HUES6 (cell line): ENCODE measurements around the gene CEP41.

Experiments
- H3K27ac ChIP-seq: 2 replicates; pipeline ENCODE4 v1.7.0; 2013; ENCODE audit warnings: low read depth, mild to moderate bottlenecking, low read length, inconsistent platforms
- H3K27me3 ChIP-seq: 2 replicates; pipeline ENCODE4 v1.6.1; 2013; ENCODE audit warnings: low read length; ENCODE audit not compliant: control insufficient read depth, insufficient read depth
- H3K36me3 ChIP-seq: 2 replicates; pipeline ENCODE4 v1.6.1; 2013; ENCODE audit warnings: low read length; ENCODE audit not compliant: control insufficient read depth, insufficient read depth
- H3K4me1 ChIP-seq: 2 replicates; pipeline ENCODE4 v1.6.1; 2013; ENCODE audit warnings: low read length; ENCODE audit not compliant: control insufficient read depth, insufficient read depth
- H3K4me3 ChIP-seq: 2 replicates; pipeline ENCODE4 v1.5.1; 2013; ENCODE audit warnings: low read depth, low read length
- H3K9ac ChIP-seq: one replicate; pipeline ENCODE4 v1.6.1; 2013; ENCODE audit warnings: mild to moderate bottlenecking, low read length
- H3K9me3 ChIP-seq: 2 replicates; pipeline ENCODE4 v1.6.1; 2013; ENCODE audit warnings: low read depth, low read length; ENCODE audit not compliant: control insufficient read depth, insufficient read depth

CEP41 gene

GRCh38 chr7:130418306-130418705 is 22.5 kb downstream of the CEP41 start:
- H3K9me3 ChIP-seq: no peaks in the 10 kb centered on the region
- no peak overlapping the region for H3K27ac ChIP-seq
- H3K27me3 ChIP-seq: no peaks in the 10 kb centered on the region
- H3K9ac ChIP-seq: no peak overlapping the region
- H3K36me3 ChIP-seq: no peaks in the 10 kb centered on the region
- peaks cover 4% of the 10 kb centered on the region for H3K4me1 ChIP-seq
- no peak overlapping the region for H3K4me3 ChIP-seq

DNA sequence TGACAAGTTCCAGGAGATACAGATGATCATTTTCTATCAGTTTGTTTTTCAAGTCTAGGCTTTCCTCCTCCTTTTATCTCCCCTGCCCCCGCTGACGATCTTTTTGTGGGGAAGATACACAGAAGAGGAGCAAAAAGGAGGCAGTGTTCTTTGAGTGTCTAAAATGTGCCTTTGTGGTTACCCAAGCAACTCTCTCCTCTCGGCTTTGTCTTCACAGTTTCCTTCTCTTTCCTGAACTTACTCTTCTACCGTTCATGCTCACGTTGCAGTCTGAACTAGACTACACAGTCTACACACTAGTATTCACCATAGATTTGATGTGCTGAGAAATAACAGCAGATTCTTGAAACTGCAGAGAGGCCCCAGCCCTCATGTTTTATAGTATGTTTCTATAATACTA is 23.6 kb downstream of the CEP41 start:
- peaks cover 4% of the 10 kb centered on the region for H3K4me1 ChIP-seq
- H3K4me3 ChIP-seq: no peak overlapping the region
- no peaks in the 10 kb centered on the region for H3K36me3 ChIP-seq
- H3K9me3 ChIP-seq: no peaks in the 10 kb centered on the region
- no peak overlapping the region for H3K27ac ChIP-seq
- no peak overlapping the region for H3K9ac ChIP-seq
- no peaks in the 10 kb centered on the region for H3K27me3 ChIP-seq

DNA sequence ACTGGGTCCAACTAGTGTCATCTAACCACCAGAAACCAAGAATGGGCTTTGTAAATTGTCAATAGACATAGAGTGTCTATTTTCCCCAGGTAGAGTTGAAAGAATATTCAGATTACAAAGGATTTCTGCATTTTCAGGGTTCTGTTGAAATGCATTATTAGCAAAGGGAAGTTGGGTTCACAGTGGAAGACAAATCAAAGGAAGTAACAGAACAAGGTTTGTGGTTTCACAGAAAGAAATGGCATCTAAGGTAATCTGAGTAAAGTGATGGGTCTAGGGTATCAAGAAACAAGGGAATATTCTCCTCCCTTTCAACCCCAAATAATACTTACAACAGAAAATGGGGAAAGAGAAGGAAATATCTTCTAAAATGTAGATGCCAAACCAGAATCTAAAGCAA is 25.8 kb downstream of the CEP41 start:
- Histone ChIP-seq H3K36me3 (no peaks in the 10 kb centered on the region), H3K9ac (no peak overlapping the region), H3K4me3 (no peak overlapping the region), H3K27me3 (no peaks in the 10 kb centered on the region), H3K4me1 (peaks cover 4% of the 10 kb centered on the region), H3K9me3 (no peaks in the 10 kb centered on the region), H3K27ac (no peak overlapping the region)

- Histone ChIP-seq H3K27me3 (no peaks in the 10 kb centered on the region), H3K4me3 (no peak overlapping the region), H3K36me3 (no peaks in the 10 kb centered on the region), H3K4me1 (no peaks in the 10 kb centered on the region), H3K9me3 (no peaks in the 10 kb centered on the region), H3K27ac (no peak overlapping the region), H3K9ac (no peak overlapping the region)
Measured at GRCh38 chr7:130413201-130413600, 27.6 kb downstream of the CEP41 start.

DNA sequence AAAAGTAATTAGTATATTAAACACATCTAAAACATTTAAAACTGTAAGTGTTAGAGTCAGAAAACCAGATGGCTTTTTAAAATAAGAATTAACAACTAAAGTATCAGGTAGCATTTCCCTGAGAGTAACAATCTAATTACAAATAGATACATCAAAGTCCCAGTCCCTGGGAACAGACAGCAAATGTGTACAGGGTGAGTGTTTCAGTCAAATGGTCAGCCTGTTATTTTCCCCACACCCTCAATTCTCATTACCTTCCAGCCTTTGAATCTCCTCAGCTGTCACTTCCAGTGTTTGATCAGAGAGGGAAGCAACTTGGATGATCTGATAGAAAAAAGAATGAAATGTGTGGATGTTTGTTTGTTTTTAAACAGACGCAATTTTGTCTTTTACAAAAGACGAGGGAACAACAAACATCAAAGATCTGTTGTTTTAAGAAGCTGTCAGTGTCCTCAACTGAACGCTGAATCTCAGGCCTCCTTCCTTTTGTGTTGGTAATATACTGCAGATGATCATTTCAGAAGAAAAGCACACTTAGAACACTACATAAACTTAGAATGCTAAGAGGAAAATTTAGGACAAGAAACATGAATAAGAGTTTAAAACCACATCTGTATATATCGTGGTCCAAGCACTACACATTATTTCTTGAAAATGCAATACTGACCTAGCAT is 29.8 kb downstream of the CEP41 start:
- no peak overlapping the region for H3K27ac ChIP-seq
- no peak overlapping the region for H3K9ac ChIP-seq
- H3K4me3 ChIP-seq: no peak overlapping the region

DNA sequence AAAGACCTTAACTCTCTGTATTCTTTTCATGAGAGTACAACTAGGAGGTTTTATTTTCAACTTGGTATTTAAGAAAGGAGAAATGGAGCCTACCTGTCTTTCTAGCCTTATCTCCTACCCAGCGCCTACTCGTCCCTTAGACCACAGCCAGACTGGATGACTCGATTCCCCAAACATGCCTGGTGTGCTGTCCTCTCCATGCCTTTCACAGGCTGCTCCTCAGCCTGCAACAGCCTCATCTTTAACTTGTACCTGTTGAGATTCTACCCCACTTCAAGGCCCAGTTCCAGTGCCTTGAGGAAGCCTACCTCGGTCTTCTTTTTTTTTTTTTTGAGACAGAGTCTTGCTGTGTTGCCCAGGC is 31.1 kb downstream of the CEP41 start:
- Histone ChIP-seq H3K27ac (no peak overlapping the region), H3K4me3 (no peak overlapping the region), H3K36me3 (no peaks in the 10 kb centered on the region), H3K9me3 (no peaks in the 10 kb centered on the region), H3K4me1 (no peaks in the 10 kb centered on the region), H3K9ac (no peak overlapping the region), H3K27me3 (no peaks in the 10 kb centered on the region)

More for the DNA sequence above, 29.8 kb downstream of the CEP41 start:
- H3K4me1 ChIP-seq: no peaks in the 10 kb centered on the region
- no peaks in the 10 kb centered on the region for H3K27me3 ChIP-seq
- H3K36me3 ChIP-seq: no peaks in the 10 kb centered on the region
- no peaks in the 10 kb centered on the region for H3K9me3 ChIP-seq

DNA sequence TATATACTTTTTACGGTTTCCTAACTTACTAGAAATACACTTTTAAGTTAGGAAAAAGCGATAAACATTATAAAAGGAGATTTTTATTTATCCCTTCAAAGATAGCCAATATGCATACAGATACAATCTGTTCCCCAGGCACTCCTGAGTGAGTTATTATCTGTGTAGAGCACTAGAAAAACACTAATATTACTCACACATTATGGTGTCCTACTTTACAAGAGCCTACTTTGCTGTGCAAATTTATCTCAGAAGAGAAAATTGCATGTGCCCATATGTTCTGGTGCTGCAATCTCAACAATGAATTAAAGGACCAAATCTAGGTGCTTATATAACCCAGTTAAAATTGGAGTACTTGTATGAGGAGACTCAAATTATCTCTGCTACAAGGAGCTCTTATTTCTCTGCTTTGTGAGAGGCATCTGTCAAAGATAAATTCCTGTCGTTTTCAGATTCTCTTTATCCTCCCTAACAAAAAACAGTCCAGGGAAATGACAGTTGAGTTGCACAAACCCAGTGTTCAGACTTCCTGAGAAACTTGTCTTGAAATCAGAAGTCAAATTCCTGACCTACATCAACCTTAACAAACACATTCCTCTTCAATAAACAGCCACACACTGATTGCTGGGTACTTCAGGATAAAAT is 31.6 kb downstream of the CEP41 start:
- no peaks in the 10 kb centered on the region for H3K27me3 ChIP-seq
- H3K4me3 ChIP-seq: no peak overlapping the region
- H3K9me3 ChIP-seq: no peaks in the 10 kb centered on the region
- H3K9ac ChIP-seq: no peak overlapping the region
- H3K36me3 ChIP-seq: no peaks in the 10 kb centered on the region
- no peak overlapping the region for H3K27ac ChIP-seq
- H3K4me1 ChIP-seq: no peaks in the 10 kb centered on the region

GRCh38 chr7:130405003-130405402 is 35.8 kb downstream of the CEP41 start:
- Histone ChIP-seq H3K4me1 (no peaks in the 10 kb centered on the region), H3K36me3 (no peaks in the 10 kb centered on the region), H3K9me3 (no peaks in the 10 kb centered on the region), H3K27me3 (no peaks in the 10 kb centered on the region), H3K27ac (no peak overlapping the region), H3K9ac (no peak overlapping the region), H3K4me3 (no peak overlapping the region)

DNA sequence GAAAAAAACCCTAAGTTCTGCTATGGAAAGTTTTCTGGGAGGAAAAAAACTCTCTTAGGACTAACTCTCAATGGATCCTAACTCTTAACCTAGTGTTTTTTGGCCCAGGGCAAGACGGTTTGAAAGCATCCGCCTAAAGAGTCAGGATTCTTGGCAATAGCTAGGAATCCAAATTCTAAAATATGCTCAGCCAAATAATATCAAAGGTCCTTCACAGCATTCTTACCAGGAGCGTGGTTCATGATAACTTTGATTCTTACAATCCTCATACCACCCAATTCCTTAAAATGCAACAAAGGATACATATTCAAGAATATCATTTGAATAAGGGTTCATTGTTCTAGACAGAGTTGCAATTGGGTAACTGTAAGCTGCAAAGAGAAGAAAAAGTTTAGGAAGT is 39.2 kb downstream of the CEP41 start:
- Histone ChIP-seq H3K4me1 (no peaks in the 10 kb centered on the region), H3K9me3 (no peaks in the 10 kb centered on the region), H3K27me3 (no peaks in the 10 kb centered on the region), H3K4me3 (no peak overlapping the region), H3K27ac (no peak overlapping the region), H3K36me3 (no peaks in the 10 kb centered on the region), H3K9ac (no peak overlapping the region)

- H3K4me1 ChIP-seq: no peaks in the 10 kb centered on the region
- H3K9me3 ChIP-seq: no peaks in the 10 kb centered on the region
- H3K9ac ChIP-seq: no peak overlapping the region
- no peak overlapping the region for H3K27ac ChIP-seq
- H3K4me3 ChIP-seq: no peak overlapping the region
- H3K36me3 ChIP-seq: no peaks in the 10 kb centered on the region
- no peaks in the 10 kb centered on the region for H3K27me3 ChIP-seq
Measured at GRCh38 chr7:130401101-130401500, 39.7 kb downstream of the CEP41 start.

DNA sequence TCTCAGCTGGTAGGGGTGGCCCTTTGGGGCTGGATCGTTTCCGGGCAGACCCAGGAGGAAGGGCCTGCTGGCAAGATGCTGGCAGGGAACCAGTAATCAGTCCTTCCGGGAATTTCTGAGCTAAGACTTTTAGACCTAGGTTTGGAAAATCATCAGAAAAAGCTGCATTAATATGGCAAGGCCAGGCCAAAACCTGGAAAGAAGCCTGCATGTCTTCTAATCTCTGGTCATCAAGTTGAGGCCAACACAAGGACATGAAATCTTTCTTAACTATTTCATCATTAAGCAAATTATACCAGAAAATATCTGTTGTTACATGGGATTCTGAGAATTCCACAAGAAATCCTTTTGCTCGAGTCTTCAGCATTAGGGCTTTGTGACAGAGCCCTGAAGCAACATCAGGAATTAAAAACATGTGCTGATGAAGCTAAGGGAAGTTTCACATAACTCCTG is 40.7 kb downstream of the CEP41 start:
- H3K9ac ChIP-seq: no peak overlapping the region
- H3K36me3 ChIP-seq: no peaks in the 10 kb centered on the region
- H3K4me3 ChIP-seq: no peak overlapping the region
- no peaks in the 10 kb centered on the region for H3K27me3 ChIP-seq
- H3K27ac ChIP-seq: no peak overlapping the region
- H3K4me1 ChIP-seq: no peaks in the 10 kb centered on the region
- no peaks in the 10 kb centered on the region for H3K9me3 ChIP-seq
